Dermis microvascular lymphatic vessel endothelial cell (primary cell): ENCODE results near the gene WNT5B. TPM values are rescaled to one million over a fixed set of nuclear protein-coding genes. Genes with fewer than 3 reads are reported as not detected.
"Not testable (repeated sequence)": the region's sequence is repeated elsewhere in the genome, so short reads cannot be mapped to it uniquely, and the experiment has no call there.

ENCODE experiments used
- DNase-seq, 2 donors: peaks; one replicate each; pipeline versions ENCODE4 v3.0.0 to v3.0.0-alpha.2; 2010; ENCODE audit warnings: low read depth in 2 of 2
- total RNA-seq: library from RNA; depleted of rRNA; stranded (reverse); fragments of >200 nt; gene quantifications from 2 replicates; pipeline ENCODE4 v1.2.1, GENCODE V29; 2014

Gene WNT5B
- total RNA-seq, 1 donor from 2014 or later, result 0.13 TPM

DNA sequence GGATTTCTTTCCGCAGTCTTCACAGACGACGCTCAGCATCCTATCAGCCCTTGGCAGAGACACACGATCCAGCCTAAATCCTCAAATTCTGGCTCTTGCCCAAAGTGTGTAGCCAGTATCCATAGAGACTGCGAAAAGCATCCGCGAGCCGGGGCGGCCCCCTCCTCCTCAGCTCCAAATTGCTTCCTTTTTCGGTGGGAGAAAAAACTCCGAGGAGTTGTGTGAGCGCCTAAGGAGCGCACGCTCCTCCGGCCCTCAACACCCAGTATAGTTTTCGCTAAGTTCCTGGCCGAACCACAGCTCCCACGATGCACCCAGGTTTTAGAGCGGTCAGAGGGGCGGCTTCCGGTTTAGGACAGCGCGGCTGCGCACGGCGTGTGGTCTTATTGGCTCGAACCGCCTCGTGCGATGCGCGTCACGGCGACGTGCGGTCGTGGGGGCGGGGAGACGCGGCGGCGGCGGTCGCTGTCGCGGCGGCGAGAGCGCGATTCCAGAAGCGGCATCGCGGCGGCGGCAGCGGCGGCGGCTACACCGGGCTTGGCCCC lies 61.6 kb downstream of the WNT5B start, which contains the start of gene ADIPOR2:
Gene ADIPOR2 (plus strand): TSS at position 493 of the 545 bp plus-strand sequence. CDS start 63,274 bp downstream, outside the sequence.
- peak; percentile 88 to 94 for DNase-seq

DNA sequence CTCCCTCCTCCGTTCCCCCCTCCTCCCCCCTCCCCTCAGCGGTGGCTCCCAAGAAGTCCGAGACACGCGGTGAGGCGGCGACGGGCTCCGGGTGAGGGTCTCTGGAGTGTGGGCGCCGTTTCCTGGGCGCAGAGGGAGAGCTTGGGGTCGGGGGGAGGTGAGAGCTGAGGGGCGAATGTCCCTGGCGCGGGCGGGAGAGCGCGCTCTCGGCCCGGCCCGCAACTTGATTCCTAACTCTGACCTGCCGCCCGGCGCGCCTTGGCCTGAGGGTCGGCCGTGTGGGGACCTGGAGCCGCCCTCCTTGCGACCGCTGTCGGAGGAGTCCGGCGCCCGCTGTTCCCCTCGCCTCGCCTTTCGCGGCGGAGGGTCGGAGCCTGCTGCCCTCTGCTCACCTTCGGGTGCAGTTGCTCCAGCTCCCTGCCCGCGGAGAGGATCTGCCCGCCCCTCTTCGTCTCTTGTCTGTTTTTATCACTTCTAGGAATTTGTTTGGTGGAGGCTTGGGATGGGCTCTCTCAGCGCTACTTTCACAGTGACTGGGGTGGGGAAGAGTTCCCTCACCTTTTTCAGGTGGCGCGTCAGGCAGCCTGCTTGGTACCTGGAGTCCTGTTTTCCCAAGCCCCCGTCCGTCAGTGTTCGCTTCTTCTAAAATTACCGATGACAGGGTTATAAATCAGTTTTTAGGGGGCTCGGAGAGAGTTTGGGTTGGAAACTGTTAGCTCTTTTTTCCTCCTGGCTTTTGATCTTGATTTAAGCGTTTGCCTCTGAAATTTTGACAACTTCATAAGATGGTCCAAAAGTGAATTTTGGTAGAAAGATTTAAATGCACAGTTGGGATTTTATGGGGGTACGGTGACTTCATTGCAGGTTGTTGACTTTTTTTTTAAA lies 62.3 kb downstream of the WNT5B start:
- DNase-seq, result peak in 1 of 2 donors; percentile 32

DNA sequence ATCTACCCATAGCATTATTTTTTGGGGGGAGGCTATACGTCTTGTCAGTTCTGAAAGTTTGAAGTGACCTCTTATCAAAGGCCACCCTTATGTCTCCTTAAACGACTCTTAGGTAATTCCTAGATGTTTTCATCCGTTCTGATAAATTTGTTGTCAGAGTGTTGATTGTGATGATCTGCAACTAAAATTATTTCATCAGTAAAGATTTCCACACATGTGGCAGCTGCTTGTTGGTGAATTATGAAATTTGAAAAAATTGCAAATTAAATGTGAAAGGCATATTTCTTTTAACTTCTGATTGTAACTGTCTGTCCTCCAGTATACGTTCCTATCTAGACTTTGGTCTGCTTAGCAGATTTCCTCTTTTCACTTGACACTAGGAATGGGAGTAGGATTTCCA lies 63.2 kb downstream of the WNT5B start:
- DNase-seq, result no peak

DNA sequence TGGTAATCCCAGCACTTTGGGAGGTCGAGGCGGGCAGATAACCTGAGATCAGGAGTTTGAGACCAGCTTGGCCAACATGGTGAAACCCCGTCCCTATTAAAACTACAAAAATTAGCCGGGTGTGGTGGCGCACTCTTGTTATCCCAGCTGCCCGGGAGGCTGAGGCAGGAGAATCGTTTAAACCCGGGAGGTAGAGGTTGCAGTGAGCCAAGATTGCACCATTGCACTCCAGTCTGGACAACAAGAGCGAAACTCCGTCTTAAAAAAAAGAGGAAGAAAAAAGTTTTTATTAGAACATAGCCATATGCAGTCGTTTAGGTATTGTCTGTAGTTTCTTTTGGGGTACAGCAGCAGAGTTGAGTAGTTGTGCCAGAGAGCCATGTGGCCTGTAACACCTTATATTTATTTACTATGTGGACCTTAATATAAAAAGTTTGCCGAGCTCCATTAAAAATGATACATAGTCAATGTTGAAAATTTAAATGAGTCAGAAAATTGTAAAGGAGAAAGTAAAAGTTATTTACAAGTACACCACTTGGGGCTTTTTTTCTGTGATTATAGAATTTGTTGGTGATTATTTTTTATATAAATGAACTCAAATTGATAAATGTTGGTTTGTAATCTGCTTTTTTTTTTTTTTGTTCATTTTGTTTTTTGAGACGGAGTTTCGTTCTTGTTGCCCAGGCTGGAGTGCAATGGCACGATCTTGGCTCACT lies 64.0 kb downstream of the WNT5B start:
- no peak for DNase-seq

DNA sequence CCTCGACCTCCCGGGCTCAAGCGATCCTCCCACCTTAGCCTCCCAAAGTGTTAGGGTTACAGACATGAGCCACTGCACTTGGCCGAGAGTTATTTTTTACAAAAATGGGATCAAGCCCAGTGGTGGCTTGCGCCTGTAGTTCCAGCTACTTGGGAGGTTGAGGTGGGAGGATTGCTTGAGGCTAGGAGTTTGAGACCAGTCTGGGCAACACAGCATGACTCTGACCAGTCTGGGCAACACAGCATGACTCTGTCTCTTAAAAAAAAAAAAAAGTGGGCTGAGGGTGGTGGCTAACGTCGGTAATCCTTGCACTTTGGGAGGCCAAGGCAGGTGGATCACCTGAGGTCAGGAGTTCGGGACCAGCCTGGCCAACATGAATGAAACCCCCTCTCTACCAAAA lies 66.1 kb downstream of the WNT5B start:
- DNase-seq, result not testable (repeated sequence)

DNA sequence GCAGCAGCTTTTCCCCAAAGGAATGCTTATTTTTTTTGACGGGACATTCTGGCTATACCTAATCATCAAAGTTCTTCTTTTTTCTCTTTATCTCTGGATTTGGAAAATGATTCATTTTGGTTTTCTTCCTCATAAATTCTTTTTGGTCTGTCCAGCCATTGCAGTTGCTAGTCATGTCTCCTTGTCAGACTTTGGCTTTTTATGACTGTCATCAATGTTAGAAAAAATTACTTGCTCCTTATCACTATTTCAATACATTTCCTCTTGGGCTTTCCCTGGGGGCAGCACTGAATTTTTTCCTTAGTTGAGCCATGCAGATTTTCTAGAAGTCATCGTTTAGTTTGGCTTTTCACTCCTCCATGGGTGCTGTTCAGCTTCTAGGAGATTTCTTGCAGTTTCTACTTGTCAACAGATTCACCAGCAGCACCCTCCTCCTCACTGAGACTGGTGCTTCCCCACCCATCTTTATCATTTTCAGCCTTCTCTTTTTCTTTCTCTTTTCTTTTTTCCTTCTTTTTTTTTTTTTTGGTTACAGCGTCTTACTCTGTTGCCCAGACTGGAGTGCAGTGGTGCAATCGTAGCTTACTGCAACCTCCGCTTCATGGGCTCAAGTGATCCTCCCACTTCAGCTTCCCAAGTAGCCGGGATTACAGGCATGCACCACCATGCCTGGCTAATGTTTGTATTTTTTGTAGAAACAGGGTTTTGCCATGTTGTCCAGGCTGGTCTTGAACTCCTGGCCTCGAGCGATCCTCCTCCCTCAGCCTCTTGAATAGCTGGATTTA lies 67.0 kb downstream of the WNT5B start:
- no peak for DNase-seq

DNA sequence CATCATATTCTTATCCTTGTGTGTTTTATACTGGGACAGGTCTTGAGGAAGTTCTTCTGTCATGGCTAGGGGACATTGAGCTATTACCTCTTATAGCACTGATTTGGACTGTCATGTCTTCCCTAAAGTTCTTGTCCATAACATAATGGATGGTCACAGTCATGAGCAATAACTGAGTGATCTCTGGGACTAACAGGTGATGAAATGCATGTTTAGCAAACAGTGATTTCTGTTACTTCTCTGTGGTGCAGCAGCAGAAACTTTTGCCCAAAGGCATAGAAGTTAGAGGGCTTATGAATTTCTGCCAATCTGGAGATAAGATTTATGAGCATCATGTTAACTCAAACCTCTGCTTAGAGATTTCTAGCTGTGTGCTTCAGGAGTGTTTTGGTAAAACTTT lies 67.8 kb downstream of the WNT5B start:
- DNase-seq, result no peak

Other genes with a start within 250 kb of the WNT5B start
- gene FBXL14, start 34.6 kb upstream of the WNT5B start, total RNA-seq, result 10.9 and 18.3 TPM in 2 replicates
- gene ADIPOR2, start 61.8 kb downstream of the WNT5B start, total RNA-seq, result 35.5 and 36.2 TPM in 2 replicates
- not detected in 2 replicates for gene LRTM2, start 191.3 kb downstream of the WNT5B start, total RNA-seq